Neutrophil (primary cell): Measurements from ENCODE around the gene SPTSSA.
"Not testable (repeated sequence)": the region's sequence is repeated elsewhere in the genome, so short reads cannot be mapped to it uniquely, and the experiment has no call there.

Source experiments
- H3K27ac ChIP-seq: fragments of 200-600 bp; sonication (generic); 2 replicates; pipeline ENCODE4 v1.5.1; 2016; ENCODE audit warnings: mild to moderate bottlenecking, moderate library complexity
- H3K27me3 ChIP-seq: fragments of 200-600 bp; sonication (generic); 2 replicates; pipeline ENCODE4 v1.6.0; 2016; ENCODE audit warnings: mild to moderate bottlenecking
- H3K36me3 ChIP-seq: fragments of 200-600 bp; sonication (generic); 2 replicates; pipeline ENCODE4 v1.5.1; 2017
- H3K4me1 ChIP-seq, 2 experiments: fragments of 200-600 bp in 1 of 2; sonication (generic) in 1 of 2; 1 replicate in 1 of 2; 2 replicates in 1 of 2; pipeline versions ENCODE4 v1.5.1 to v1.6.1; 2013 to 2016; ENCODE audit warnings: low read depth in 1 of 2, low read length in 1 of 2, mild to moderate bottlenecking in 1 of 2, moderate library complexity in 1 of 2; ENCODE audit not compliant: control insufficient read depth in 1 of 2, insufficient read depth in 1 of 2
- H3K4me3 ChIP-seq, 2 experiments: fragments of 200-600 bp in 1 of 2; sonication (generic) in 1 of 2; 1 replicate in 1 of 2; 2 replicates in 1 of 2; pipeline ENCODE4 v1.5.1; 2013 to 2016; ENCODE audit warnings: low read depth in 1 of 2, low read length in 1 of 2, mild to moderate bottlenecking in 1 of 2, moderate library complexity in 1 of 2
- H3K9me3 ChIP-seq: fragments of 200-600 bp; sonication (generic); 2 replicates; pipeline ENCODE4 v1.5.1; 2016
- CTCF ChIP-seq: fragments of 200-600 bp; sonication (generic); IDR thresholded peaks from 2 replicates; pipeline ENCODE4 v1.5.1; 2016; ENCODE audit warnings: antibody characterized with exemption

SPTSSA gene

GRCh38 chr14:34489324-34489723 lies 27.3 kb upstream of the SPTSSA start:
- no peak for TF ChIP-seq CTCF
- H3K9me3 ChIP-seq, result no peaks in the 10 kb centered on the region
- H3K27me3 ChIP-seq, result no peaks in the 10 kb centered on the region
- H3K36me3 ChIP-seq, result no peaks in the 10 kb centered on the region
- no peak overlapping the region for H3K27ac ChIP-seq
- H3K4me1 ChIP-seq, result peaks cover 9 to 30% of the 10 kb centered on the region in 2 experiments
- H3K4me3 ChIP-seq, result no peak overlapping the region

- Histone ChIP-seq H3K4me3 (no peak overlapping the region), H3K27ac (no peak overlapping the region), H3K4me1 (peaks cover 4 to 22% of the 10 kb centered on the region in 2 experiments), H3K9me3 (no peaks in the 10 kb centered on the region), H3K36me3 (no peaks in the 10 kb centered on the region), H3K27me3 (no peaks in the 10 kb centered on the region)
- no peak for TF ChIP-seq CTCF
Measured at GRCh38 chr14:34488528-34488927, 26.5 kb upstream of the SPTSSA start.

GRCh38 chr14:34484726-34485125 lies 22.7 kb upstream of the SPTSSA start:
- no peaks in the 10 kb centered on the region for H3K36me3 ChIP-seq
- no peaks in the 10 kb centered on the region for H3K9me3 ChIP-seq
- TF ChIP-seq CTCF, result no peak
- peaks cover 8 to 17% of the 10 kb centered on the region in 2 experiments for H3K4me1 ChIP-seq
- H3K27ac ChIP-seq, result no peak overlapping the region
- H3K27me3 ChIP-seq, result no peaks in the 10 kb centered on the region
- no peak overlapping the region for H3K4me3 ChIP-seq

GRCh38 chr14:34482463-34482862 lies 20.4 kb upstream of the SPTSSA start:
- Histone ChIP-seq H3K4me3 (no peak overlapping the region), H3K9me3 (no peaks in the 10 kb centered on the region), H3K27ac (no peak overlapping the region), H3K36me3 (no peaks in the 10 kb centered on the region), H3K4me1 (peaks cover 8 to 11% of the 10 kb centered on the region in 2 experiments), H3K27me3 (no peaks in the 10 kb centered on the region)
- no peak for TF ChIP-seq CTCF

GRCh38 chr14:34479694-34480093 lies 17.7 kb upstream of the SPTSSA start:
- Histone ChIP-seq H3K4me1 (peaks cover 8 to 11% of the 10 kb centered on the region in 2 experiments), H3K4me3 (no peak overlapping the region), H3K27ac (no peak overlapping the region), H3K9me3 (no peaks in the 10 kb centered on the region), H3K27me3 (no peaks in the 10 kb centered on the region), H3K36me3 (no peaks in the 10 kb centered on the region)
- TF ChIP-seq CTCF, result no peak

- no peak for TF ChIP-seq CTCF
- peaks cover 8 to 10% of the 10 kb centered on the region in 2 experiments for H3K4me1 ChIP-seq
- no peaks in the 10 kb centered on the region for H3K27me3 ChIP-seq
- H3K36me3 ChIP-seq, result no peaks in the 10 kb centered on the region
- no peaks in the 10 kb centered on the region for H3K9me3 ChIP-seq
- no peak overlapping the region for H3K4me3 ChIP-seq
- H3K27ac ChIP-seq, result no peak overlapping the region
Measured at GRCh38 chr14:34478261-34478660, 16.2 kb upstream of the SPTSSA start.

GRCh38 chr14:34476036-34476435 lies 14.0 kb upstream of the SPTSSA start:
- H3K9me3 ChIP-seq, result not testable (repeated sequence)

More at GRCh38 chr14:34476036-34476435, 14.0 kb upstream of the SPTSSA start:
- H3K36me3 ChIP-seq, H3K27me3 ChIP-seq, H3K4me3 ChIP-seq, H3K4me1 ChIP-seq, H3K27ac ChIP-seq: not testable (repeated sequence)
